GM12873 (cell line): ENCODE measurements around the gene PLEKHM3.

Experiments
- TF ChIP-seq, protein P1 (sequence below): IDR thresholded peaks from 2 replicates; pipeline ENCODE4 v1.5.1; 2012; ENCODE audit warnings: low read depth, mild to moderate bottlenecking, moderate library complexity, low read length, control low read depth; ENCODE audit not compliant: insufficient read depth; ENCODE audit errors: missing control alignments

Gene PLEKHM3

DNA sequence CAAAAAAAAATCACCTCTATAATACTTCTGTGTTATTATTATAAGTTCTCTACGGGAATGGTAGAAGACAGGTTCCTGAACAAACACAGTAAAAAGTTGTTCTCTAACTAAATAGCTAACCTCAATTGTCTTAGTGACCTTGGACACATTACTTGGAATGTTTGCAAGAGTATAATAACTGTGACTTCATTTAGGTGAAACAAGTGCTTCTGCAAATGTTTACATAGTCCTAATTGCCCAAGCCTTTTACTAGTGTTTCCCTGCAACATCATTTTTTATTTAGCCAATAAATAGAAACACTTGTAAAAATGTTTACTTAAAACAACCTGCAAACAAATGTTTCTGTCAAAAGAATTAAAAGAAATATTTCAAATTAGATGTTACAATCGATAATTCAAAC is 9.9 kb downstream of the PLEKHM3 start:
- TF ChIP-seq, protein P1, sequence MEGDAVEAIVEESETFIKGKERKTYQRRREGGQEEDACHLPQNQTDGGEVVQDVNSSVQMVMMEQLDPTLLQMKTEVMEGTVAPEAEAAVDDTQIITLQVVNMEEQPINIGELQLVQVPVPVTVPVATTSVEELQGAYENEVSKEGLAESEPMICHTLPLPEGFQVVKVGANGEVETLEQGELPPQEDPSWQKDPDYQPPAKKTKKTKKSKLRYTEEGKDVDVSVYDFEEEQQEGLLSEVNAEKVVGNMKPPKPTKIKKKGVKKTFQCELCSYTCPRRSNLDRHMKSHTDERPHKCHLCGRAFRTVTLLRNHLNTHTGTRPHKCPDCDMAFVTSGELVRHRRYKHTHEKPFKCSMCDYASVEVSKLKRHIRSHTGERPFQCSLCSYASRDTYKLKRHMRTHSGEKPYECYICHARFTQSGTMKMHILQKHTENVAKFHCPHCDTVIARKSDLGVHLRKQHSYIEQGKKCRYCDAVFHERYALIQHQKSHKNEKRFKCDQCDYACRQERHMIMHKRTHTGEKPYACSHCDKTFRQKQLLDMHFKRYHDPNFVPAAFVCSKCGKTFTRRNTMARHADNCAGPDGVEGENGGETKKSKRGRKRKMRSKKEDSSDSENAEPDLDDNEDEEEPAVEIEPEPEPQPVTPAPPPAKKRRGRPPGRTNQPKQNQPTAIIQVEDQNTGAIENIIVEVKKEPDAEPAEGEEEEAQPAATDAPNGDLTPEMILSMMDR, result no peak

DNA sequence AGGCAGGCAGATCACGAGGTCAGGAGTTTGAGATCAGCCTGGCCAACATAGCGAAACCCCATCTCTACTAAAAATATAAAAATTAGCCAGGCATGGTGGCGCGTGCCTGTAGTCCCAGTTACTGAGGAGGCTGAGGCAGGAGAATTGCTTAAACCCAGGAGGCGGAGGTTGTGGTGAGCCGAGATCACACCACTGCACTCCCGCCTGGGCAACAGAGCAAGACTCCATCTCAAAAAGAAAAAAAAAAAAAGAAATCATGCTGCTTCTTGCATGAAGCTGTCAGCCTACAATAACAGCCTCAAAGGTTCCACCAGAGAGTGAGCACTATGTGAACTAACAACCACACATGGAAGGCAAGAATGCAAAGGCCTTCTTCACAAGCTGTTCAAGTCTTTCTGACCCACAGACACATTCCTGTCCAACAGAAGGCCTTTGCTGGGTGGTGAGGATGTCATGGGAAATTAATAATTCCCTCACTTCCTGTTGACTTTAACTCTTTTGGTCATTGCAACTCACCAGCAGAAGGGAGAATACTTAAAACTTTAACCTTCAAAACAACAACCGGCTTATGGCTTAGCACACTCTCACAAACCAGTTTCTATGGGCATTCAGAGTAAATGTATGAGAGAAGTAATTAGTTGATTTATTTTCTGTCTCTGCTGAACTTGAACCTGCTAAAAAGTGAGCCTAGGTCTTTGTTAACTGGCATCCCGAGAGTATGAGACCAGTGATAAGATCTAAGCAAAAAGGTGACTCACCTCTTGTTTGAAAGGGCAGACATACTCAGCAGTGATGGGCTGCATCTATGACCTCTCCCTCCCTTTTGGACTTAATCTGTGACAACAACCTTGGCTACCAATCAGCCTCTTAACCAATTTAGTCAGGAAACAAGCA is 11.8 kb downstream of the PLEKHM3 start:
- TF ChIP-seq, protein P1, result no peak

DNA sequence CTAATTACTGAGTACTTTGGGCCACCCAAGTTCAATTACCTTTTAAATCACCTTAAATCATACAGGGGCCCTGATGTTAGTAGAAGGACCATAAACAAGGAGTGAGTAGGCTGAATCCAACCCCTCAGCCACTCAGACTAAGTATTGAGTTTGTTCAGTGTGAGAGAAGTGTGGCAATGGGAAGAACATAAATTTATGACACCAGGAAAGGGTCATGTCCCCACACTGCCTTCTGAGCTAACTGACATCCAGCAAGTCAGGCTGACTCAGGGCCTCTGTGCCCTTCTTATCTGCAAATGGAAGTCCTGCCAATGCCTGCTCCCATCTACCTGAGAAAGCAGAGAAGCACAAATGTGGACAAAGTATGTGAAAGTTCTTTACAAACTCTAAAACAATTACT is 12.9 kb downstream of the PLEKHM3 start:
- TF ChIP-seq, protein P1, result no peak

DNA sequence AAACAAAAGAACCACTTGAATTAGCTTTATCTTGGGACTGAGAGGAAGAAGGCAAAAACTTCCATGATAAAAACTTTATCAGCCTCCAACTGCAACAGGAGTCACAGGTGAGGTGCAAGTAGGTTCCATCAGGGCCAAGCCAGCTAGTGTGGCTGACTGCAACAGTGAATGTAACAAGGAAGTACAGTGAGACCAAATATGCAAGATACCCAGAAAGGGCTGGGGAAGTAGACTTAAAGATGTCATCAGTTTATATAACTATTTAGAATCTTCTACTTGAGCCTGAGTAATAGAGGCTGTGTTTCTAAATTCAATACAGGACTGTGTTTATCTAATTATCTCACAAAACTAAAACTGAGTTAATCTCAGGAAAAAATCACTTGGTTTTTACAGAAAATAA is 14.8 kb downstream of the PLEKHM3 start:
- TF ChIP-seq, protein P1, result no peak

DNA sequence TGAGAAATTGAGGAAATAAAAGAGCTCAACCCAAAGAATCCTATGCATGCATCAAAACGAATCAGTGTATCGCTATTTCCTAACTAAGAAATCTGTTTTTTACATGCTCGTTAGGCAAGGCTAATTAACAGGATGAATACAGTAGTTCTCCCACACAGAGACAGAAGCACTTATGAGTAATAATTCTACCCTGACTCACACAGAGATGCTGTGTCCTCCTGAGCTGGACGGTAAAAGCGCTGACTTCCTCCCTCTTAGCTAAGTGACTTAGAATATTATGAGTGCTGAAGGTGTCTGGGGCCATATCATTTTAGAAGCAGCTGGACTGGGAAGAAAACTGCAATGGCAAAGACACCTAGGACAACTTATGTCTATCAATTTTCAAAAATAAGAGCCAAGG is 18.5 kb downstream of the PLEKHM3 start:
- TF ChIP-seq, protein P1, result no peak

DNA sequence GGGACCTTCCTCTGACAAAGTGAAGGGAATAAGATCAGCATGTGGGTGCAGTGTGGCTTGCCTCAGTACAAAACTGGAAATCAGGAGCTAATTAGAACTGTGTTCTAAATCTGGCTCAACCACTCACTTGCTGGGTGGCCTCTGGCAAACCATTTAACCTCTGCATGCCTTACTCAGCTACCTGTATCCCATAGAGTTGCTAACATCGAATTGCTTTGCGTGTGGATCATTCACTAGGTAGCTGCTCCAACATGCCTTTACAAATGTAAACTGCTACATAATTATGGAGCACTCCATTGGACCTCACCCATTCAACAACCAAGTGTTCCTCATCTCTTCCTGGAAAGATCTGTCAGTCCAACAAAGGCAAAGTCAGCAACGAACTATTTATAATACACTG is 19.0 kb downstream of the PLEKHM3 start:
- TF ChIP-seq, protein P1, result no peak

DNA sequence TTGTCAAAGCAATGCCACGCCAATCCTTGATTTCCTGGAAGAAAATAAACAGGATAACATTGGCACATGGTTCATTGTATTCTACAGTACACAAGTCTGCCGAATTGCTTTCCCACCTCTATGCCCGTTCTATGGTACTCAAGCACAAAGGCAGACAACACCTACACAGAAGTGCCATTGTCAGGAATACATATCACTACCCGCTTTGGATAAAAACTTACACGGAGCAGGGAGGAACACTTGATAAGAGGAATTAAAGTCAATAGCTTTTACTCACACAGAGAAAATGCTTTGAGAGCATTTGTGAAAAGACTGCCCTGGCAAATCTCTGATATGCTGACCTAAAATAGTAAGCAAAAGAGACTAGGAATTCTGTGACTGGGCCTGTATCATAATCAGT is 23.4 kb downstream of the PLEKHM3 start:
- TF ChIP-seq, protein P1, result no peak
